PFSK-1 (cell line): ENCODE measurements around the gene IDH3B.

ENCODE experiments used
- FOXP2 ChIP-seq: optimal IDR thresholded peaks from 2 replicates; pipeline ENCODE3; 2011; ENCODE audit warnings: borderline replicate concordance, control low read depth, inconsistent platforms; ENCODE audit not compliant: insufficient read depth; ENCODE audit errors: extremely low read length, extremely low read depth
- POLR2AphosphoS5 ChIP-seq: IDR thresholded peaks from 2 replicates; pipeline ENCODE4 v1.6.1; 2012; ENCODE audit warnings: low read depth, mild to moderate bottlenecking, control low read depth, low read length, moderate library complexity
- SIN3A ChIP-seq: IDR thresholded peaks from 2 replicates; pipeline ENCODE4 v1.6.1; 2012; ENCODE audit warnings: mild to moderate bottlenecking, low read length, moderate library complexity, borderline replicate concordance; ENCODE audit not compliant: insufficient read depth
- TAF1 ChIP-seq: IDR thresholded peaks from 2 replicates; pipeline ENCODE4 v1.6.1; 2012; ENCODE audit warnings: low read length, control low read depth, borderline replicate concordance; ENCODE audit not compliant: insufficient read depth
- TF ChIP-seq, protein P1 (sequence below), 2 experiments: IDR thresholded peaks; 2 replicates each; pipeline versions ENCODE4 v1.6.1 to v1.8.0; 2011 to 2012; ENCODE audit warnings: low read depth in 2 of 2, low read length in 2 of 2, control low read depth in 1 of 2, inconsistent platforms in 1 of 2, mild to moderate bottlenecking in 1 of 2, moderate library complexity in 1 of 2; ENCODE audit not compliant: insufficient read depth in 1 of 2

The IDH3B gene

GRCh38 chr20:2619961-2620595 is 43.9 kb downstream of the IDH3B start:
- no peak for TF ChIP-seq SIN3A
- TF ChIP-seq FOXP2, result no peak
- no peak for TF ChIP-seq POLR2AphosphoS5
- no peak for TF ChIP-seq TAF1
- TF ChIP-seq, protein P1, sequence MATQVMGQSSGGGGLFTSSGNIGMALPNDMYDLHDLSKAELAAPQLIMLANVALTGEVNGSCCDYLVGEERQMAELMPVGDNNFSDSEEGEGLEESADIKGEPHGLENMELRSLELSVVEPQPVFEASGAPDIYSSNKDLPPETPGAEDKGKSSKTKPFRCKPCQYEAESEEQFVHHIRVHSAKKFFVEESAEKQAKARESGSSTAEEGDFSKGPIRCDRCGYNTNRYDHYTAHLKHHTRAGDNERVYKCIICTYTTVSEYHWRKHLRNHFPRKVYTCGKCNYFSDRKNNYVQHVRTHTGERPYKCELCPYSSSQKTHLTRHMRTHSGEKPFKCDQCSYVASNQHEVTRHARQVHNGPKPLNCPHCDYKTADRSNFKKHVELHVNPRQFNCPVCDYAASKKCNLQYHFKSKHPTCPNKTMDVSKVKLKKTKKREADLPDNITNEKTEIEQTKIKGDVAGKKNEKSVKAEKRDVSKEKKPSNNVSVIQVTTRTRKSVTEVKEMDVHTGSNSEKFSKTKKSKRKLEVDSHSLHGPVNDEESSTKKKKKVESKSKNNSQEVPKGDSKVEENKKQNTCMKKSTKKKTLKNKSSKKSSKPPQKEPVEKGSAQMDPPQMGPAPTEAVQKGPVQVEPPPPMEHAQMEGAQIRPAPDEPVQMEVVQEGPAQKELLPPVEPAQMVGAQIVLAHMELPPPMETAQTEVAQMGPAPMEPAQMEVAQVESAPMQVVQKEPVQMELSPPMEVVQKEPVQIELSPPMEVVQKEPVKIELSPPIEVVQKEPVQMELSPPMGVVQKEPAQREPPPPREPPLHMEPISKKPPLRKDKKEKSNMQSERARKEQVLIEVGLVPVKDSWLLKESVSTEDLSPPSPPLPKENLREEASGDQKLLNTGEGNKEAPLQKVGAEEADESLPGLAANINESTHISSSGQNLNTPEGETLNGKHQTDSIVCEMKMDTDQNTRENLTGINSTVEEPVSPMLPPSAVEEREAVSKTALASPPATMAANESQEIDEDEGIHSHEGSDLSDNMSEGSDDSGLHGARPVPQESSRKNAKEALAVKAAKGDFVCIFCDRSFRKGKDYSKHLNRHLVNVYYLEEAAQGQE (IDR thresholded peaks at IDR 0.05; ENCODE audit: insufficient read depth in 1 of 2, low read depth in 2 of 2, low read length in 2 of 2), result no peak

- TF ChIP-seq, protein P1 (IDR thresholded peaks at IDR 0.05; ENCODE audit: insufficient read depth in 1 of 2, low read depth in 2 of 2, low read length in 2 of 2), result no peak
- TF ChIP-seq FOXP2 (no peak), POLR2AphosphoS5 (no peak), SIN3A (no peak), TAF1 (no peak)
Measured at GRCh38 chr20:2619337-2619736, 44.7 kb downstream of the IDH3B start.

- TF ChIP-seq TAF1 (no peak), SIN3A (no peak), POLR2AphosphoS5 (no peak), FOXP2 (no peak)
- TF ChIP-seq, protein P1 (IDR thresholded peaks at IDR 0.05; ENCODE audit: insufficient read depth in 1 of 2, low read depth in 2 of 2, low read length in 2 of 2), result no peak
Measured at GRCh38 chr20:2618815-2619214, 45.2 kb downstream of the IDH3B start.

- TF ChIP-seq TAF1 (no peak), FOXP2 (no peak), POLR2AphosphoS5 (no peak), SIN3A (no peak)
- TF ChIP-seq, protein P1 (IDR thresholded peaks at IDR 0.05; ENCODE audit: insufficient read depth in 1 of 2, low read depth in 2 of 2, low read length in 2 of 2), result no peak
Measured at GRCh38 chr20:2617099-2617714, 46.8 kb downstream of the IDH3B start.
